Measurements from ENCODE around the gene ADGRA3. TPM values are rescaled to one million over a fixed set of nuclear protein-coding genes. Genes with fewer than 3 reads are reported as not detected.
"Not testable (repeated sequence)": the region's sequence is repeated elsewhere in the genome, so short reads cannot be mapped to it uniquely, and the experiment has no call there.

The ADGRA3 gene
- total RNA-seq, 1 donor from 2014 or later: 20.1 TPM

- no peaks in the 10 kb centered on the region for H3K9me3 Mint-ChIP-seq (ENCODE audit: unreplicated experiment)
- H3K4me1 Mint-ChIP-seq (ENCODE audit: unreplicated experiment): peaks cover 4% of the 10 kb centered on the region
- DNase-seq (ENCODE audit: low spot score): peak; percentile 66
- TF ChIP-seq, protein P1, sequence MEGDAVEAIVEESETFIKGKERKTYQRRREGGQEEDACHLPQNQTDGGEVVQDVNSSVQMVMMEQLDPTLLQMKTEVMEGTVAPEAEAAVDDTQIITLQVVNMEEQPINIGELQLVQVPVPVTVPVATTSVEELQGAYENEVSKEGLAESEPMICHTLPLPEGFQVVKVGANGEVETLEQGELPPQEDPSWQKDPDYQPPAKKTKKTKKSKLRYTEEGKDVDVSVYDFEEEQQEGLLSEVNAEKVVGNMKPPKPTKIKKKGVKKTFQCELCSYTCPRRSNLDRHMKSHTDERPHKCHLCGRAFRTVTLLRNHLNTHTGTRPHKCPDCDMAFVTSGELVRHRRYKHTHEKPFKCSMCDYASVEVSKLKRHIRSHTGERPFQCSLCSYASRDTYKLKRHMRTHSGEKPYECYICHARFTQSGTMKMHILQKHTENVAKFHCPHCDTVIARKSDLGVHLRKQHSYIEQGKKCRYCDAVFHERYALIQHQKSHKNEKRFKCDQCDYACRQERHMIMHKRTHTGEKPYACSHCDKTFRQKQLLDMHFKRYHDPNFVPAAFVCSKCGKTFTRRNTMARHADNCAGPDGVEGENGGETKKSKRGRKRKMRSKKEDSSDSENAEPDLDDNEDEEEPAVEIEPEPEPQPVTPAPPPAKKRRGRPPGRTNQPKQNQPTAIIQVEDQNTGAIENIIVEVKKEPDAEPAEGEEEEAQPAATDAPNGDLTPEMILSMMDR (IDR thresholded peaks at IDR 0.05; ENCODE audit: unreplicated experiment): peak; percentile 73
- H3K27me3 Mint-ChIP-seq (ENCODE audit: unreplicated experiment): no peaks in the 10 kb centered on the region
- no peak overlapping the region for H3K4me3 Mint-ChIP-seq (ENCODE audit: unreplicated experiment)
- no peaks in the 10 kb centered on the region for H3K36me3 Mint-ChIP-seq (ENCODE audit: low read depth, unreplicated experiment)
- no peak overlapping the region for H3K27ac Mint-ChIP-seq (ENCODE audit: unreplicated experiment)
These were observed 126.5 kb downstream of the ADGRA3 start for GRCh38 chr4:22389240-22389870.

DNA sequence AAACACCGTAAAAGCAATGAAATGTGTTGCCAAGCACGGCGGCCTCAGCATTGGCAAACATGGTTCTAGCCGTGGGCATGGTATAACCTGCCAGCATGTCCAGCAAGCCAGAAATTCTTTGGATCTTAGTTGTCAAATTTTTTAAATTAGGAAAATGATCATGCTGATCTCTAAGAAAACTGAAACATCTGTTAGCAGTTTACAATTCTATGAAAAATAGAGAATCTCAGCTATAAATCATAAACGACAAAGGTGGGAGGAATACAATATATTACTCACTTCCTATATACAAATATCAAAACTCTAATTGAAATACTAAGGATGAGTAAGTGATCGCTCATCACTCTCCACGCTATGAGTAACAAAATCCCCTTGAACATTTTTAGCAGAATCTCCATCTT, 130.3 kb downstream of the ADGRA3 start:
- H3K27ac Mint-ChIP-seq (ENCODE audit: unreplicated experiment): no peak overlapping the region
- H3K36me3 Mint-ChIP-seq (ENCODE audit: low read depth, unreplicated experiment): no peaks in the 10 kb centered on the region
- no peaks in the 10 kb centered on the region for H3K9me3 Mint-ChIP-seq (ENCODE audit: unreplicated experiment)
- H3K4me1 Mint-ChIP-seq (ENCODE audit: unreplicated experiment): peaks cover 12% of the 10 kb centered on the region
- H3K27me3 Mint-ChIP-seq (ENCODE audit: unreplicated experiment): no peaks in the 10 kb centered on the region
- DNase-seq (ENCODE audit: low spot score): no peak
- TF ChIP-seq, protein P1 (IDR thresholded peaks at IDR 0.05; ENCODE audit: unreplicated experiment): no peak
- no peak overlapping the region for H3K4me3 Mint-ChIP-seq (ENCODE audit: unreplicated experiment)

DNA sequence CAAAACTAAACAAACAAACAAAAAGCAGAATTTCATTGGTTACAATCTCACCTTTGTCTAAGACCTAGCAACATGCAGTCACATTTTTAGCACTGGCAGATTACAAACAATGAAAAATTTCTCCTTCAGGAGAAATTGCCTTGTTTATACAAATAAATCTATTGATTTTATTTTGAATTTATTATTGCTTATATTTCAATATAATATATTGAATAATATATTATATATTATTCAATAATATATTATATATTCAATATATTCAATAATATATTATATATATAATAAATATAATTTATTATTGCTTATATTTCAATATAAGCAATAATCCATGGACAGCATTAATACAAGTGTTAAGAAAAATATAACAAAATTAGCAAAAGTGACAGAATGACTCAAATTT, 131.7 kb downstream of the ADGRA3 start:
- no peak overlapping the region for H3K4me3 Mint-ChIP-seq (ENCODE audit: unreplicated experiment)
- TF ChIP-seq, protein P1 (IDR thresholded peaks at IDR 0.05; ENCODE audit: unreplicated experiment): no peak
- H3K9me3 Mint-ChIP-seq (ENCODE audit: unreplicated experiment): no peaks in the 10 kb centered on the region
- DNase-seq (ENCODE audit: low spot score): no peak
- H3K4me1 Mint-ChIP-seq (ENCODE audit: unreplicated experiment): peaks cover 12% of the 10 kb centered on the region
- no peaks in the 10 kb centered on the region for H3K36me3 Mint-ChIP-seq (ENCODE audit: low read depth, unreplicated experiment)
- no peak overlapping the region for H3K27ac Mint-ChIP-seq (ENCODE audit: unreplicated experiment)
- H3K27me3 Mint-ChIP-seq (ENCODE audit: unreplicated experiment): no peaks in the 10 kb centered on the region

GRCh38 chr4:22382216-22382615, 133.7 kb downstream of the ADGRA3 start:
- not testable (repeated sequence) for H3K27me3 Mint-ChIP-seq (ENCODE audit: unreplicated experiment); H3K4me3 Mint-ChIP-seq (ENCODE audit: unreplicated experiment); DNase-seq (ENCODE audit: low spot score); H3K9me3 Mint-ChIP-seq (ENCODE audit: unreplicated experiment); H3K36me3 Mint-ChIP-seq (ENCODE audit: low read depth, unreplicated experiment); H3K27ac Mint-ChIP-seq (ENCODE audit: unreplicated experiment)
- peaks cover 17% of the 10 kb centered on the region for H3K4me1 Mint-ChIP-seq (ENCODE audit: unreplicated experiment)

- no peak overlapping the region for H3K27ac Mint-ChIP-seq (ENCODE audit: unreplicated experiment)
- TF ChIP-seq, protein P1 (IDR thresholded peaks at IDR 0.05; ENCODE audit: unreplicated experiment): no peak
These were observed 142.9 kb downstream of the ADGRA3 start for GRCh38 chr4:22372986-22373385.

More at GRCh38 chr4:22372986-22373385, 142.9 kb downstream of the ADGRA3 start:
- Mint-ChIP-seq H3K27me3 (ENCODE audit: unreplicated experiment) (no peaks in the 10 kb centered on the region), H3K9me3 (ENCODE audit: unreplicated experiment) (no peaks in the 10 kb centered on the region), H3K4me1 (ENCODE audit: unreplicated experiment) (peaks cover 4% of the 10 kb centered on the region), H3K36me3 (ENCODE audit: low read depth, unreplicated experiment) (no peaks in the 10 kb centered on the region), H3K4me3 (ENCODE audit: unreplicated experiment) (no peak overlapping the region)
- DNase-seq (ENCODE audit: low spot score): no peak
